ENCODE data around the gene CDO1. TPM values are rescaled to one million over a fixed set of nuclear protein-coding genes. Genes with fewer than 3 reads are reported as not detected.

Gene CDO1
- polyA plus RNA-seq, 1 donor (not counting 4 experiments of a cell fraction or from before 2014, with no cell fraction given), result not detected

GRCh38 chr5:115770466-115770865 lies 46.0 kb downstream of the CDO1 start:
- DNase-seq (ENCODE audit: low read depth, low spot score) (no peak), FAIRE-seq (no peak)
- H3K4me2 ChIP-seq (ENCODE audit: control insufficient read depth, extremely low read depth, insufficient read depth, low read depth, low read length), result no peak overlapping the region
- no peaks in the 10 kb centered on the region for H3K4me1 ChIP-seq (ENCODE audit: control insufficient read depth, extremely low read depth, insufficient read depth, low read length)
- no peaks in the 10 kb centered on the region for H3K27me3 ChIP-seq (ENCODE audit: control insufficient read depth, extremely low read depth, insufficient read depth, low read length)
- no peaks in the 10 kb centered on the region for H4K20me1 ChIP-seq (ENCODE audit: control insufficient read depth, extremely low read depth, insufficient read depth, low read length)
- dilution Hi-C loops (cut with MboI; ENCODE audit: extremely low pct_ligation_motif_present, low sequenced_read_pairs), result no loop called here
- H3K4me3 ChIP-seq (ENCODE audit: control insufficient read depth in 2 of 3, extremely low read depth in 1 of 3, insufficient read depth in 2 of 3, low read depth in 1 of 3, low read length in 3 of 3), result no peak overlapping the region
- TF ChIP-seq EZH2 (IDR thresholded peaks at IDR 0.05; ENCODE audit: low read length), result no peak
- peak; percentile 17 to 46 (median 29) for TF ChIP-seq CTCF (optimal IDR thresholded peaks at IDR 0.05 in 1 of 3, IDR thresholded peaks at IDR 0.05 in 1 of 3, conservative IDR thresholded peaks at IDR 0.05 in 1 of 3; ENCODE audit: extremely low read depth in 1 of 3, insufficient read depth in 2 of 3, low read length in 3 of 3)
- no peak overlapping the region for H3K9ac ChIP-seq (ENCODE audit: control insufficient read depth, extremely low read depth, insufficient read depth, low read length)
- H3K9me1 ChIP-seq (ENCODE audit: control insufficient read depth, extremely low read depth, insufficient read depth, low read length), result no peaks in the 10 kb centered on the region
- H2AFZ ChIP-seq (ENCODE audit: control insufficient read depth, low read length), result no peak overlapping the region
- H3K27ac ChIP-seq (ENCODE audit: control insufficient read depth, insufficient read depth, low read length), result no peak overlapping the region
- H3K79me2 ChIP-seq (ENCODE audit: control insufficient read depth, insufficient read depth, low read length), result no peaks in the 10 kb centered on the region
- H3K36me3 ChIP-seq (ENCODE audit: control insufficient read depth in 2 of 2, extremely low read depth in 1 of 2, insufficient read depth in 2 of 2, low read length in 2 of 2), result no peaks in the 10 kb centered on the region
- H3K9me3 ChIP-seq (ENCODE audit: control insufficient read depth, low read depth, low read length), result no peaks in the 10 kb centered on the region

GRCh38 chr5:115767424-115767823 lies 49.0 kb downstream of the CDO1 start:
- Histone ChIP-seq H2AFZ (ENCODE audit: control insufficient read depth, low read length) (no peak overlapping the region), H3K27me3 (ENCODE audit: control insufficient read depth, extremely low read depth, insufficient read depth, low read length) (no peaks in the 10 kb centered on the region), H3K27ac (ENCODE audit: control insufficient read depth, insufficient read depth, low read length) (no peak overlapping the region), H3K79me2 (ENCODE audit: control insufficient read depth, insufficient read depth, low read length) (no peaks in the 10 kb centered on the region), H3K36me3 (ENCODE audit: control insufficient read depth in 2 of 2, extremely low read depth in 1 of 2, insufficient read depth in 2 of 2, low read length in 2 of 2) (no peaks in the 10 kb centered on the region), H3K4me1 (ENCODE audit: control insufficient read depth, extremely low read depth, insufficient read depth, low read length) (no peaks in the 10 kb centered on the region), H3K4me3 (ENCODE audit: control insufficient read depth in 2 of 3, extremely low read depth in 1 of 3, insufficient read depth in 2 of 3, low read depth in 1 of 3, low read length in 3 of 3) (no peak overlapping the region), H3K9me1 (ENCODE audit: control insufficient read depth, extremely low read depth, insufficient read depth, low read length) (no peaks in the 10 kb centered on the region), H3K4me2 (ENCODE audit: control insufficient read depth, extremely low read depth, insufficient read depth, low read depth, low read length) (no peak overlapping the region), H3K9ac (ENCODE audit: control insufficient read depth, extremely low read depth, insufficient read depth, low read length) (no peak overlapping the region), H3K9me3 (ENCODE audit: control insufficient read depth, low read depth, low read length) (no peaks in the 10 kb centered on the region), H4K20me1 (ENCODE audit: control insufficient read depth, extremely low read depth, insufficient read depth, low read length) (no peaks in the 10 kb centered on the region)
- no peak for DNase-seq (ENCODE audit: low read depth, low spot score)
- no peak for TF ChIP-seq CTCF (optimal IDR thresholded peaks at IDR 0.05 in 1 of 3, IDR thresholded peaks at IDR 0.05 in 1 of 3, conservative IDR thresholded peaks at IDR 0.05 in 1 of 3; ENCODE audit: extremely low read depth in 1 of 3, insufficient read depth in 2 of 3, low read length in 3 of 3)
- no peak for TF ChIP-seq EZH2 (IDR thresholded peaks at IDR 0.05; ENCODE audit: low read length)
- no peak for FAIRE-seq
- dilution Hi-C loops (cut with MboI; ENCODE audit: extremely low pct_ligation_motif_present, low sequenced_read_pairs), result no loop called here
